ENCODE results near the gene CLSTN2.

The CLSTN2 gene

DNA sequence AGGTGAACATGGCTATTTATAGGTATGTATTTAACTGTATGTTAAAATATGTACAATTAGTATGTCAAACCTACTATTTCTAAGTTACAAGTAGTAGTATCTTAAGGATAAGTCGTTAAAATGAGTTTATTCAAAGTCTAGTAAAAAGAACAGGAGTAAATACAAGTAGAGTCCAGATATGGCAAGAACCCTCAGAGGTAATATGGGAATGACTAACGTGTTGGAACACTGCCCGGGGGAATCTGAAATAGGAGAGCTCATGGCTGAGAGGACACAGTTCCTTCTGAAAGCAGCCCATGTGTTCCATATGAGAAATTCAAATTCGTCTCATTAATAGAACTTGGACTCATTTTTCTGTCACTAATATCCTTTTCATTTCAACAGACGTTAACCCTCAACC lies 158.8 kb downstream of the CLSTN2 start:
- DNase-seq (ENCODE audit: low read depth in 2 of 2) = no peak

DNA sequence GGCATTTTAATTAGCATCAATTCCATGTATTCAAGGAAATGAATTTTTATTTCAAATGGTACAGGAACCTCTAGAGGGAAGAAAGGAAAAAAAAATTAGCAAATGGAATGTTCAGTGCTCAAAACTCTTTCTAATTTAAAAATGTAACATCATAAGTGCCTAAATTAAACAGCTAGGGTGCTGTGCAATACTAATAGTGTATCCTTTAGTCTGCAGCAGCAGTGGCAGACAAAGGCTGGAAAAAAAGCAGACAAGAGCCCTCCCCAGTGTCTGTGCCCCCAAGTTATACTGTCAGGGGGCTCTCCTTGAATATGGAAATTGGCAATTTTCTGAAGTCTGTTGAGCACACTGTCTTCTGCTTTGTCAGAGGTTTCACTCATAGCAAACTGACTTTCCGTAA lies 159.5 kb downstream of the CLSTN2 start:
- no peak for DNase-seq (ENCODE audit: low read depth in 2 of 2)

DNA sequence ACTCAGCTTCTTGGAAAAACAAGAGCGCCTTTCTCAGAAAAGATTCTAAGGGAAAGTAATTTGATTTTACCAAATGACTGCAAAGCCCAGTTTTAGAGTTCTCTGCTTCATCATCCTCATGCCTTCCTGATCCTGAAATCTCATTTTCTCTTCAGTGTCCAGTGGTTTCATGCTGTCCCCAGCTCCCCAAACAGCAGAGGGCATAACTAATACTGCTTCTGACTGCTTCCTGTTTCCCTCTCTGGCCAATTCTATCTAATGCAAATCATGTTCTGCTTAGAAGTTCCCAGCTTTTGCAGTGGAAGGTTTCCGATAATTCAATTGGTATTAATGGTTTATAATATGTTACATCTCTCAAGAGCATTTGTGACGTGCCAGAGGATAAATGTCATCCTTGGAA lies 161.1 kb downstream of the CLSTN2 start:
- no peak for DNase-seq (ENCODE audit: low read depth in 2 of 2)

DNA sequence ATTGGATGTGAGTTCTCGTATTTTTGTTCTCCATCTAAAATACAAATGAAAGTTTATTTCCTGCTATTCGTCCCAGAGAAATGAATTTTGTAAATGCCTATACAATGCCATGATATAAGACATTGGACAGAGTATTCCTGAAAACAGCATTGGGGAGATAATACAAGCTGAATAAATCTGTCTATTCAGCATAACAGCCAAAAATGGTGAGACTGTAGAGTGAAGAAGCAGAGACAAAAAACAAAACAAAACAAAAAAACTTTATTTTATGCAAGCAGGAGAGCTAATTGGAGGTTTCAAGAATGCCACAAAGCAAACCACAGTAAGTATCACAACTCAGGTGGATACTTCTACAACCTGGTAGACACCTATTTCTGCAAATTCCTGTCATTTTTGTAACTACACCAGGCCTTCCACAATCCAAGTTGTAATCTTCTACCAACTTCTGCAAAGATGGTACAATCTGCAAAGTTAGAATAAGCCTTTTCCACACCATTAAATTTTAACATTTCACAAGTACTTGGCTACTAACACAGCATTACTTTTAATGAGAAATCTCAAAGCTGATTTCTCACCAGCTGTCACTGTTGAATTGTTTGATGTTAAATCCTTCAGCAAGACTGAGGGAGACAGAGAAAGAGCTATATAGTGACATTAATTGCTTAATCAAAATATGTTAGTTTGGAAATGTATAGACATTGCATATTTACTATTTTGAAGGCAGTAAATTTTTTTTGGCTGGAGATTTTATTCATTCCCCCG lies 163.1 kb downstream of the CLSTN2 start:
- no peak for DNase-seq (ENCODE audit: low read depth in 2 of 2)

DNA sequence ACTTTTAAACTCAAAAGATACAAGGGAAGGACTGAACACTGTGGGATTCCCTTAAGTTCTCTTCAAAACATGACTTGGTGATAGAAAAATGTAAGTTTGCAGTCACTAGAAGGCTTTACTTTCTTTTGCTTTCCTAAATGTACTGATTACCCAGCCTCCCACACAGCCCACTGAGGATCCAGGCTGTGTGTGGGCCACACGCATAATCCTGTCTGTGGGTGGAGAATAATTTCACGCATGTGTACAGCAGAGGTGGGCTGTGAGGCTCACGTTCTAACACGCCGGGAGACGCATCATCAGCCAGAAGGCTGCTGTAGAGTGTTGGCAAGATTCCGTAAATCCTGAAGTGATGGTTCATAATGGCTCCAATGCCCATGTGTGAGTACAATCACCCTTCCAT lies 165.5 kb downstream of the CLSTN2 start:
- DNase-seq (ENCODE audit: low read depth in 2 of 2) = no peak

DNA sequence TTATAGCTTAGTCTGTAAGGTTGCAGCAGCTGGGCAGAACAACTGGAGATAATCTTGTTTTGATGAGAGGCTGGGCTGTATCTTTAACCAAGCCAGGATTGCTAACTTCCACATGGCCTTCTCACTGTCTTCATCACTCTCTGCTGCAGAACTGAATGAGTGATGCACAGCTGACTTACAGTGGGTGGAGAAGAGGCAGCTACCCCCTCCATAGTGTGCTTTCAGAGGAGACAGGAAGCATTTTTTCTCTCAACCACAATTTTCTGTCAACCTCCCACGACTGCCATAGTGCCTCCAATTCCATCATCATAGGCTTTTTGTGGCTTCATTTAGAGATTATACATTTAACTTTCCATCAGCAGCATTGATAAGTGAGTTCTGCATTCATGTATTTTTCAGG lies 168.2 kb downstream of the CLSTN2 start:
- DNase-seq (ENCODE audit: low read depth in 2 of 2) = no peak

DNA sequence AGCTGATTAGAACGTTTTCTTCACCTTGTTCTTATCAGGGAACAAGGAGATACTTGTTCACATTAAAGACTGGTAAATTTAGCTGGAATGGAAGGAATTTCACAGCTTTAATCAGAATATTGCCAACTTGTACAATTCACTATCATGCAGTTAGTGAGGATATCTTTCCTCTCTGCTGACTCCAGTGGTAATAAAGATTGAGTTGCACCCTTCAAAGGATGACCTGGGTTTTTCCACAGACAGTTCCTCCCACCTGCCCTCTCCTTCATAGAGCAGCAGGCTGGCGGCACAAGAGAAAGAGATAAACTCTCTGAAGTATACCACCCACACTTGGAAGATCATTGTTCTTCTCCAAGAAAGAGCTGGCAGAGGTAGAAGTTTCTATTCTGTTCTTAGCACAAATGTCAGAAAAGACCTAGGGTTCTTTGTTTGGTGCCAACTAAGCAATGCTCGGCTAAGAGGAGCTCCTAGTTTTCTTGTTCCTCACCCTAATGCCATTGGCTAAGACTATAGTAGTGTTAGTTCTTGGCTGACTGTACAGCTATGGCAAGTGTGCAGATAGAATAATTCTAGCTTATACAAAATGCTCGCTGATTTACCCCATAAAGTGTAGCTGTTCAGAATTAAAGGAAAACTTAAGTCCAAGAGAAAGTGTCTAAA lies 169.1 kb downstream of the CLSTN2 start:
- DNase-seq (ENCODE audit: low read depth in 2 of 2) = no peak

DNA sequence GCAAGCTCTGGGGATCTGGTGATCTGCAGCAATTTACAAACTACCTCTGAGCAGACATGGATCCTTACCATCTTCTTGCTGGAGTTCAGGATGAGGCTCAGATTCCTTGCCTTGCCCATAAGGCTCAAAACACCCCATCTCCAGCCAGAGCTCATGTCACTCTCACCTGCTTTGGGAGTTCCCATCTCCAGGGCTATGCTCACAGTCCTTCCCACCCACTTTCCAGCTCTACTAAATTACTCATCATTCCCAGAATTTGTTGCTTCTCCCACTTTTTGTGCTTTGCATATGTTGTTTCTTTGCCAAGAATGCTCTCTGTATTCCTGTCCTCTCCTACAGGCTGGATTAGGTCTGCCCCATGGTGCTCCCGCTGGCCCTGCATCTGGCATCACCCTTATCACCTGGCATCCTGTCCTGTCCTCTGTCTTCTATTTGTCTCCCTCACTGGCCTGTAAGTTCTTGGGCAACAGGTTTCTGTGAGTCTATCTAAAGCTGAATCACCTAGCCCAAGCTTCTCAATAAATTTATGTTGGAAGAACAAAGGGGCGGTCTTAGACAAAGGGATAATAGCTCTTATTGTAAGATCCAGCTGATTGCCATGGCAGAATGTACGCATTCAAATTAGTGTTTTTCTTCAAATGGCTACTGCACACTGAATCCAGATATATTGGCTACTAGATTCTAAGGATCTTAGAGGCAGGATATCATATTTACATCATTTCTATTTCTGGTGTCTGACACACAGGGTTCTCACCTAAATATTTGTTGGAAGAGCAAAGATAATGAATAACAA lies 179.2 kb downstream of the CLSTN2 start:
- DNase-seq (ENCODE audit: low read depth in 2 of 2) = no peak

DNA sequence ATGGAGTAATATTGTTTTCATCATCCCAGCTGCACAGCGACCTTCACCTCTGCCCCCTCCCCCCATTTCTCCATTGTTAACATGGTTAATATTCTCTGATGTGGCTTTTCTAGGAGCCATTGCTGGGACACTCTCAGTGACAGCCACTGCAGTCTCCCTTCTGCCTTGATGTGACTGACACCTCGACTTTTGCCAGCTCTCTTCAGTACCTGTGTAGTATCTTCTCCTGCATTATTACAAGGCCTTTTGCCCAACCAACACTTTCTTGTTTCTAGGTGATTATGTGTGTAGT lies 179.8 kb downstream of the CLSTN2 start:
- DNase-seq (ENCODE audit: low read depth in 2 of 2) = no peak

DNA sequence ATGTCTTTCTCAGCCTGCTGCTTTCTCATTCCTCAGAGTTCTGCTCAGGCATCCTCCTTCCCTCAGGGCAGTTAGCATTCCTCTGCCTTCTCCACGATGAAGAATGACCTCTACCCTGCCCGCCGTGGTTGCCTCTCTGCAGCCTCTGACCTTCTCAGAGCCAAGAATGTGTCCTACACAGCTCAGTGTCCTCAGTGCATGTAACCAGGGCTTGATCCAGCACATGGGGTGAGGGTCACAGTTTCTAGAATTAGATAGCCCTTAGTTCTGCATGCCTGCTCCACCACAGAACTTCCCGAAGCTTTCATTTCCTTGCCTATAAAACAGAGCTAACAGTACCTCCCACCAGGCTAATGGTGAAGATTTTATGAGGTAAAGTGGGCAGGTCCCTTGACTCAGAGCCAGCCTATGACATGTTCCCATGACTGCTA lies 182.1 kb downstream of the CLSTN2 start:
- no peak for DNase-seq (ENCODE audit: low read depth in 2 of 2)

DNA sequence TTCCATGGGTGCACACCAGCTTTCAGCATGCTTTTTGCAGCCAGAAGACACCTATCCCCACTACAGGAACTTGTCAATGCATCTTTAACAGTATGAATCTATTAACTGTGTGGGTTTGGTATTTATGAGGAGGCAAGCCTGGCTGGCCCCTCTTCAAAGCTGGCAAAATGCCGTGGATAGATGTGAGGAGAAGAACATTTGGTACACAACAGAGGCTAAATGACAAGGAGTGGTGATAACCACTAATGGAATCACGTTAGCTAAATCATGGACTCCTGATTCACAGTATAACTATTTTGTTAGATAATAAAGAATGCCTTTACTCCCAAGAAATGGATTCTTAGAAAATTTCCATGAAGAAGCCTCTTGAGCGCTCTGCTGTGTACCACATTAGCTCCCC lies 187.2 kb downstream of the CLSTN2 start:
- DNase-seq (ENCODE audit: low read depth in 2 of 2) = no peak

DNA sequence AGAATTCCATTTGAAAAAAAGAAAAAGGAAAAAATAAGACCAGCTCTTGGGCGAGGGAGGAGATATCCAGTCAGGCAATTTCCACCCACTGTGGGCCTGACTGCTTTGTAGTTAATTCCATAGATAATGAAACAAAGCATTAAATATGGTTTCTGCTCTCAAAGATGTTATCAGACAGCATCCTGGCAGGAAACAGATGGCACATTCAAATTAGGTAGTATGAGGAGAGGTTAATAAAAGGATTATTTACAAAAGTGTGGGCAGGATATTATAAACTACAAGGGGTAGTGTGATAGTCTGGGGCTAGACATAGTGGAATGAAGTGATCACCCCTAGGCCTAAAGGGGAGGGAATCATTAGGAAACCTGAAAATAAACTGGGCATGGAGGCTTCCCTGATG lies 193.2 kb downstream of the CLSTN2 start:
- no peak for DNase-seq (ENCODE audit: low read depth in 2 of 2)

DNA sequence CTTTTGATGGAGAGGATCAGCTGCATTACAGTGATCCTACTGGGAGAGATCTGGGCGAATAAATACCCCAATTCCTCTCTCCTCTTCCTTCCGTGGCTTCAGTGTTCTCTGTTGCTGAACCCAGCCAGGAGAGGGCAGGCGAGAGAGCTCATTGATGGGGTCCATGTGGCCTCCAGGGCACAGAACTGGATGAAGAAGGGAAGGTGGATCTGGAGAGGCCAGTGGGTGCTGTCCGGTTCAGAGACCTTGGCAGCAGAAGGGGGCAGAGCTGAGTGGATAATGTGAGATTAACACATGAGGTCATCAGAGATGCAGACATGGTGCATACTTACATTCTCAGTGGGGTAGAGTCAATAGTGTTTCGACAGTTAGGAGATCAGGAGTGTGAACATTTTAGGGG lies 193.6 kb downstream of the CLSTN2 start:
- peak in 1 of 2 donors; percentile 1 for DNase-seq (ENCODE audit: low read depth in 2 of 2)

DNA sequence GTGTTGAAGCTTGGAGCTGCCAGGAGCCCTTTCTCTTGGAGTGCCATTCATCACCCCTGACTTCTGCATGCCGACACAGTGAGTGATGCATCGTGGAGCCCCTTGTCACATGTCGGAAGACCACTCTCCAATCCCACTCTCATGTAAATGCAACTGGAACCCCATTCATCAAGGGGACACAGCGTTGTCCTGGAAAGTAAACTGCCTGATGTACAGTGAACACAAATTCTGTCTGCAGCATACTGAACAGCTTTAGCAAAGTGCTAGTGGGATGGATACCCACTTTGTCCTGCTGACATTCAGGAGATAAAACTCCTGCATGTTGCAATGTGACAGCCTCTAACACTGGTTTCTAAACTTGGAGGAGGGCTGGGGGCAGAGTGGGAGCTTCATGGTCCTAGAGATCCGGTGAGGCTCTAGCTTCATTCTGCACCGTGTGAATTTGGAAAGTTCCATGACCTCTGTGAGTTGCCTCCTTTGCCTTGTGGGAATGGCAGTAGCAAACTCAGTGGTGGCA lies 194.8 kb downstream of the CLSTN2 start:
- DNase-seq (ENCODE audit: low read depth in 2 of 2) = no peak

DNA sequence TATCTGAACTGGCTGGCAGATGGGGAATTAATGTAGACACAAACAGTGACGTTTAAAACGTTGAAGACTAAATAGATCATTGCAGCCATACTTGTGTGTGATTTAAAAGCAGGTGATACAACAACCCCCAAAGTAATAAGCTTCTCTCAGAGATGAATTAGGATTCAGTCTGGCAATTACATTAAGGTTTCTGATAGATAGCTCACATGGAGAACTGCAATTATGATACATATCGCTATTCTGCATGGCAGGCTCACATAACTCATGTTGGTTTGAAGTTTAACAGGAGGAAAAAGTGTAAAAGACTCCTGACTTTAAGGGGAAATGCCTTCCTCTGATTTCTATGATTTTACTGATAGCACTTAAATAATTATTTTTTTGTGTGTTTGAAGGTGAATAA lies 196.9 kb downstream of the CLSTN2 start:
- DNase-seq (ENCODE audit: low read depth in 2 of 2) = no peak

DNA sequence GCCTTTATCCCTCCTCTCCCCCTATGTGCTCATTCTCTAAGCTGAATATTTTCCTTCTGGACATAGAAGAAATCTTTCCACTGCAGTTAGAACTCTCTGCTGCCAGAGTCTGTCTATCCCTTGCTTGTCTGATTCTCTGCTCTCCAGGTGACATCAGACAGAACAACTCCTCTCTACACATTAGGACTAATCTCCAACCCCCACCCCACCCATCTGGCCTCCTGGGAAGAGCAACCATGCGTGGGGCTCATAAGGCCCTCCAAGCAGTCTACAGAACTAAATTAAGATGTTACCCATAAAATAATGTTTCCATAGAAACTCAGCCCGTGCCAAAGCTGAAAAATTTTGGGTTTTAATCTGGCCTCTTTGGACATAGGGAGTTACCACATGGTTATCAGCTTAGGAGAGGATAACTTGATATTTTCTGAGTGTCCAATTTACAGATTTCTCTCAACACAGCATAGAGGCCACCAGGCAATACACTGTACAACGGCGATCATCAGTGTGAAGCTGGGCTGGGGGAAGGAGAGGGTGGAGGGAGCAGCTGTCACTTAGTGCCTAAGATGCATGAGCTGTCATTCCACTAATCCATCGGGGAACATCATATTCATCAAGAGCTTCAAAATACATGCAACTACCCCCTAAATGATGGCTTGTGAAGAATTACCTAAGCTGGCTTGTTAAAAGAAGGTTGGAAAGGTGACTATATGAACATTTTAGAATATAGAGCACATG lies 199.4 kb downstream of the CLSTN2 start:
- no peak for DNase-seq (ENCODE audit: low read depth in 2 of 2)

DNA sequence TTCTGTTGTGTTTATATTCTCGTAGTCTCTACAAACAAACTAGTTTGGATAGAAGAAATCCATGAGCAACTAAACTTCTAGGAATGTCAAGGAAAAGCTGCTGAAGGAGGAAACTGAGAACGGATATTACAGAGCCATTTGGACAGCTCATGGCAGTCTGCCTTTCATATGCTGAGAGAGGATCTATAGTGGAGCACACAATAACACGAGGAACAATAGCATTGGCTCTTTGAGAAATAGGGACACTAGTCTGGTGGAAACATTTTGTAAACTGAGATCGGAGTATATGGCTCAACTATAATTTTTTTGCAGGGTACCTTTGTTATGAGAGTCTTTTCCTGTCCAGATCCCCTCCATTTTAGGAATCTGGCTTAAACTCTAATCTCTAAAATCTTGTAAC lies 200.5 kb downstream of the CLSTN2 start:
- DNase-seq (ENCODE audit: low read depth in 2 of 2) = no peak

DNA sequence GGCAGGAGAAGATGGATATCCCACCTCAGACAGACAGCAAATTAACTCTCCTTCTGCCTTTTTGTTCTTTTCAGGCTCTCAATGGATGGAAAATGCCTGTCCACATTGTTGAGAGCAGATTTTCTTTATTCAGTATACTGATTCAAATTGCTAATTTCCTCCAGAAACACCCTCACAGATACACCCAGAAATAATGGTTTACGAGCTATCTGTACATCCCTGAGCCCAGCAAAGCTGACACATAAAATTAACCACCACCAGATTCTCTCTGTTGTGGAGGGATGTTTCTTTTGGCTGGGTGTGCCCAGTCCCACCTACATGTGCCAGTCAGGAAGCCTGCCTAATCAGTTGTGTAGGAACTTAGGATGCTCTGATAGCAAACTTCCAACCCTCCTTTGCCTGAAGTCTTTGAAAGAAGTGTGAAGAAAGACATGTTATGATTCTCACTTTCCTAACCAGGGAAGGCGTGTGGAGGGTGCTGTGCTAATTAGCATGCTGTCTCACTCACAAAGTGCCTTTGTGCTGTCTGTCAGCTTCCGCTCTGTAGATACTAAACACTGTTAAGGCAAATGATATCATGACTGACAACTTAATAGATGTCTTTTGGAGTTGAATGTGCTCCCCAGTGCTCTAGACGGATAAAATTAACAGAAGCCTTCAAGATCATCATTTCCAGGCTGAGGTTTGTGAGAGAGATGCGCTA lies 208.5 kb downstream of the CLSTN2 start:
- no peak for DNase-seq (ENCODE audit: low read depth in 2 of 2)

DNA sequence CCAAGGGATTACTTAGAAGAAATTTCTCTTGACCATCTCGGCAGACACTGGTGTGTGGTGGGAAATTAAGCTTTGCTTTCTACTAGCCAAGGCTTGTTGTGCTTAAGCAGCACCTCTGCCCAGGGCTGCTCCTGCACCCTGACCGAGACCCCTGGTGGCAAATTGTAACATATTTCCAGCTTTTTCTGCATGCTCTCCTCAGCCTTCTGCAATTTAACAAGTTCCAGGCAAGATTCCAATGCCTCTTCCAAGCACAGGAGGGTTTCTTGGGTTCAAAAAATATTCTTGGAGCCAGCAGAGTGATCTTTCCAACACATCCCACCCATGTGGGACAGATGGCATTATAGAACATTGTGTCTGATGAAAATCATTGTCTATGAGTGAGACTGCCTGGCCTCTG lies 210.5 kb downstream of the CLSTN2 start:
- no peak for DNase-seq (ENCODE audit: low read depth in 2 of 2)

DNA sequence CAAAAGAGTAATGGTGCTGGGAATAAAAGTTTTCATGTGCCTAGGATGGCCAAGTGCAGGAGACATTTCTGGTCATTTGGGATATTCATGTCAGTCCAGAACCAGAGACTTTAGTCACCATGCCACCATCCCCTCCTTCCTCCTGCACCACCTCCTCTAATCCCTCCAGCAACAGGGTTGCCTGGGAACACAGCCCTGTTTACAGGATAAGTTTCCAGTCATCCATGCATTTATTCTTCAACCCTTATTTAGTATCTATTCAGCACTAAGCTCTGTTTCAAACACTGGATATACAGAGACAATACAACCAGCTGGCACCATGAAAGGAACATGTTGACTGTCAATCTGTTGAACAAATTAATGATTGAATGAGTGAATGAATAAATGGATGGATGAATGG lies 211.7 kb downstream of the CLSTN2 start:
- DNase-seq (ENCODE audit: low read depth in 2 of 2) = no peak

DNA sequence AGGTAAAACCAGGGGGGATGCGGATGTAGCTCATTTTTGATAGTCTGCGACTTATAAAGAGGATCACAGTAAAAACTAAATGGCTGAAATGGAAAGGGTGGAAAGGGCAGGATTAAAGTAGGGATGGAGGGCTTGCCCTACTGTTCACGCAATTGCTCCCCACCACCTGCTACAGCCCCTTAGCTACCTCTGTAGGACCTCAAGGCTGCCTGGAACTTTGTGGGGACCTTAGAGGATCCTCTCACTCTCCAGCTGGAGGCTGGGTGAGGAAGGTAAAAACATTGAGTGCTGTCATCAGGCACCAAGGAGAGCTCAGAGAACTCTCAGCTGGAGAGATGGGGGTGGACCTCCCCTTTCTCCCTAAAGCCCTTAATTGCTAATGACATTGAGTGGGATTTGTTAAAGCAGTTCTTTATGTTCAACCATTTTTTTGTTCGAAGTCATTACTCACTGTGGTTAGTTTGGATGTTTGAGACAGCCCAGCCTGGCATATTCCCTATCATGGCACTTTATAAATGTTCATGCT lies 213.0 kb downstream of the CLSTN2 start:
- no peak for DNase-seq (ENCODE audit: low read depth in 2 of 2)

Measured in stimulated activated CD8-positive, alpha-beta memory T cell treated with anti-CD3 and anti-CD28 coated beads, Interleukin-2, amount 100 ng/mL, for 48 hours (primary cell).